NK-92 treated with Interleukin-12 subunit alpha and Interleukin-12 subunit beta, amount 100 ng/mL, for 24 hours (cell line): ENCODE measurements around the gene HGS.

Experiments used
- DNase-seq: peaks from one replicate; lab custom pipeline; 2025; lab: John Stamatoyannopoulos, UW

HGS gene

DNA sequence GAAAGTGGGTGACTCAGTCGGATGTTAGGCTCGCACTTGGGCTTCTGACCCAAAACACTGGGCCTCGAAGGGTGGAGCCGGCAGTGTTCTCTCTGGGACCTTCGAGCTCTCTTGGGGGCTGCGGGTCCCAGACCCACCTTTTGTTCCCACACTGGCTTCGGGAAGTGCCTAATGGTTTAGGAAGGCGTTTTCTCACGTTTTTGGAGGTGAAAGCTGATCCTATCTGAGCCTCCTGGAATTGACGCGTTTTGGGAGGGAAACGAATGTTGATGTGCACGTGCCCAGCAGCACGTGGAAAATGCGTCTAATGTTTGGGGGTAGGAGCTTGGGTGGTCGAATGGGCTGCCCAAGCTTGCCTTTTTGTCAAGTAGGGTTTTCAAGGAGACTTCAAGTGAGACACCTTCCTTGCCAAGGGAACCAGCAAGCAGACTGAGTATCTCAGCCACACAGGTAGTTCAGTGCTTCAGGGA lies 666 bp downstream of the HGS start:
- no peak for DNase-seq

DNA sequence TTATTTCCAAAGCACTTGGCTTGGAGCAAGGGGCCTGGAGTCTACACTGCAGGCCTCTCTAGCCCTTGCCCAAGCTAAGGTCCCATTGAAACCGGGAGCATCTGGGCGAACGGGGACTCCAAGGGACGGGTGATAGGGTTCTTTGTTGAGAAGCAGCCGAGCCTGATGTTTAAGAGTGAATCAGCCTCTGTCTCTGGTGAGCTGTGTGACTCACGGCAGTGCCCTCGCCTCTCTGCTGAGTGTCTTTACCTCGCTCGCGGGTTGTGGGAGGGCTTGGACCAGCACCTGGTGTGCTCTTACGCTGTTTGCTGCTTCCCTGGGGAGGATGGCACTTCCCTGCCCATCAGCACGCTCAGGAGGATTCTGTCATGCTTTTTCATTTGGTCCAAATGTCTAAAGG lies 1.3 kb downstream of the HGS start:
- DNase-seq: no peak

DNA sequence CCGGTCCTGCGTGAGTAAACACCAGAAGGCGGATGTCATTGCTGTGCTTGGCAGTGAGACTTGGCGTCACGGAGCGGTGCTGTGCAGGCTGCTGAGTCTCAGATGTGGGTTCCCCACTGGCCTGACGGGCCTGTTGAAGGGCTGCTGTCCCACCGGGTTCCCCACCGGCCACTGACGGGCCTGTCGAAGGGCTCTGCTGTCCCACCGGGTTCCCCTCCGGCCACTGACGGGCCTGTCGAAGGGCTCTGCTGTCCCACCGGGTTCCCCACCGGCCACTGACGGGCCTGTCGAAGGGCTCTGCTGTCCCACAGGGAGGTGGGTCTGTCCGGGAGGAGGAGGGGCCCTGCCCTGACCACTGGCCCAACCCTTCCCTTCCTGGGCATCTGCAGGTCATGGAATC lies 2.8 kb downstream of the HGS start:
- DNase-seq: no peak

DNA sequence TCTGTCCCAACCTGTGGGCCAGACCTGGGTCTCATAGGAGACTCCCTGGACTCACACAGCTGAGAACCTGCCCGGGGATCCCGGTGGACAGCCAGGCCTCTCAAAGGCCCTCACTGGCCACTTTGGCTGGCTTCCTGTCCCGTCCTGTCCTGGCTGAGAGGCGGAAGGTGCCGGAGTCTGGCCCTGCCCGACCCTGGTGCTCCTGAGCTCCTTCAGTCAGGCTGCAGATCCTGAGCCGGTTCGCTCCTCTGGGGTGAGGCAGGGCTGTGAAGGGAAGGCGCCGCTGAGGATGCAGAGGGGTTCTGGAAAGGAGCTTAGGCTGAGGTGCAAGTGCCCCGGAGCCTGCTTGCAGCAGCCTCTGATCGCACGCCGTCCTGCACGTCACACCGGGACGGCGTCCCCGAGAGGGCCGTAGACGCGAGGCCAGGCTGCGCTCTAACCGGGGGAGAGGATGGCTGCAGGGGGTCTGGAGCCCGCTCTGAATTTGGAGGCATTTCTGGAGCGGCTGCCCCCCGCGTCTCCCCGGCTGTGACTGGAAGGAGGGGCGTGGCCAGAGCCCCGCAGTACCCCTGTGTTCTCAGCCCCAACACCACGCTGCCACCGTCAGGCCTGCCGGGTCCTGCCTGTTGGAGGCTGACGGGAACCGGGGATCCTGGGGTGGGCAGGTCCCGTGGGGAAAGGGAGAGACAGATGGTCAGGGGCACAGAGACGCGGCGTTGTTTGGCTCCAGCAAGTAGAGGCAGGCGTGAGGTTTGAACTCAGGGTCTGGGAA lies 4.1 kb downstream of the HGS start:
- no peak for DNase-seq

DNA sequence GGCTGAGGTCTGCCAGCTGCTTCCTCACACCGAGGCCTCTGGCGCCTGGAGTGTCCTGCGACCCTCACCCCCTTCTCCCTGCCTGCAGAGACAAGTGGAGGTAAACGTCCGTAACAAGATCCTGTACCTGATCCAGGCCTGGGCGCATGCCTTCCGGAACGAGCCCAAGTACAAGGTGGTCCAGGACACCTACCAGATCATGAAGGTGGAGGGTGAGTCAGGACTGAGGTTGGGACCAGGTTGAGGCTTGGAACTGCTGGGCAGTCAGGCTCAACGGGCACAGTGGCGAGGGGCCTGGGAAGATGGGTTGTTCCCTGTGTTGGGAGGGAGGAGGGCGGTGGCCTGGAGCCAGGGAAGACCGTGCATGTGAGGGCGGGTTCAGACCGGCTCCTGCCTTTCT lies 4.8 kb downstream of the HGS start:
- no peak for DNase-seq

DNA sequence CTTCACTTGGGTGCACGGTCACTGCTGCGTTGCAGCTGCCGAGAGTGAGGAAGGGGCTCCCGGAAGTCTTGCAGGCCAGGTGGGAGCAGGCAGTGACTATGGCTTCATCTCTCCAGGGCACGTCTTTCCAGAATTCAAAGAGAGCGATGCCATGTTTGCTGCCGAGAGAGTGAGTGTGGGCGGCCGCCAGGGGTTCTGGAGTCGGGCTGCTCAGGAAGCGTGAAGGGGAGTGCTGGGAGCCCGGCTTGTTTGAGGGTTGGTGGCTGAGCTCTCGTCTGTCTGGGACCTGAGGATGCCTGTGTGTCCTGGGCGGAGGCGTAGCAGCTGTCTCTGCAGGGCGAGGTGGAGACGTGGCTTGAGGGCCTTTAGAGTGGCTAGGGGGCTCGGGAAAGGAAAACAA lies 6.3 kb downstream of the HGS start:
- no peak for DNase-seq

DNA sequence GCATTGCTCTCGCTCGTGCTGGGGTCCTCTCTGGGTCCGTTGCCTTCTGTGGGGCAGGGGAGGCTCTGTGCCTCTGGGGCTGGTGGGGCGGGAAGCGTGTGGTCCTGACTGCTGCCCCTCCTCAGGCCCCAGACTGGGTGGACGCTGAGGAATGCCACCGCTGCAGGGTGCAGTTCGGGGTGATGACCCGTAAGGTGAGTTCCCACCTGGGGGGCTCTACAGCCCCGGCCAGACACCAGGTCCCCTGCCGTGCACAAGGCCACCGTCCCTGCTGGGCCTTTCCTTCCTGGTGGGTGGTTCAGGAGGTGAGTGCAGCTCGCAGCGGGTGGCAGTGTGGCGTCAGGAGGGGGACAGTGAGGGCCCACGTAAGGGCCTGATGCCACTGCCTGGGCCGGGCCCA lies 6.7 kb downstream of the HGS start:
- no peak for DNase-seq

DNA sequence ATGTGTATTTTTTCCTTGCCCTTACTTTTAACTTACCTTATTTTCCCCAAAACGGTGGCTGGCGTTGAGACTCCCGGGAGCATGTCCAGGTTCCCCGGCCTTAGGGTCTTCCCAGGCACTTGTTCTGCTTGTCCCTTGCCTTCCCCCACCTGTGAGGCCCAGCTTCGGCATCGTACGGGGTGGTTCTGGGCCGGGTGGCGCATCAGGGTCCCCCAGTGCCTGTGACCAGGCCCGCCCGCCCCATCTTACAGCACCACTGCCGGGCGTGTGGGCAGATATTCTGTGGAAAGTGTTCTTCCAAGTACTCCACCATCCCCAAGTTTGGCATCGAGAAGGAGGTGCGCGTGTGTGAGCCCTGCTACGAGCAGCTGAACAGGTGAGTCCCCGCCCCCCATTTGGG lies 7.4 kb downstream of the HGS start:
- no peak for DNase-seq

DNA sequence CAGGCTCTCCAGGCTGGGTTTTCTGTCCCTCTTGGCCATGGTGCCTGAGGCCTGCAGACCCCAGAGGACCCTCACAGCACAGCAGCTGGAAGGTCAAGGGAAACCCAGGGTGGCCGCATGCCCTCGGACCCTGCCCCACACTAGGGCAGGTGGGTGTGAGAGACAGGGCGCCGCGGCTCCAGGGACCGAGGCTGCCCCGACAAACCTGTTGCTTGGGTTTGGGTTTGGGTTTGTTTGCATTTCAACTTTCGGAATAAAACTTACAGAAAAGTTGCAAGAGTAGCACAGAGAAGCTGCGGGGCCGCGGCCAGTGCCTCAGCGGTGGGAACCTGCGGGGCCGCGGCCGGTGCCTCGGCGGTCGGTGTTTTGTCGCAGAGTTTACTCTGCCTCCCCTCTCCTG lies 7.8 kb downstream of the HGS start:
- no peak for DNase-seq

DNA sequence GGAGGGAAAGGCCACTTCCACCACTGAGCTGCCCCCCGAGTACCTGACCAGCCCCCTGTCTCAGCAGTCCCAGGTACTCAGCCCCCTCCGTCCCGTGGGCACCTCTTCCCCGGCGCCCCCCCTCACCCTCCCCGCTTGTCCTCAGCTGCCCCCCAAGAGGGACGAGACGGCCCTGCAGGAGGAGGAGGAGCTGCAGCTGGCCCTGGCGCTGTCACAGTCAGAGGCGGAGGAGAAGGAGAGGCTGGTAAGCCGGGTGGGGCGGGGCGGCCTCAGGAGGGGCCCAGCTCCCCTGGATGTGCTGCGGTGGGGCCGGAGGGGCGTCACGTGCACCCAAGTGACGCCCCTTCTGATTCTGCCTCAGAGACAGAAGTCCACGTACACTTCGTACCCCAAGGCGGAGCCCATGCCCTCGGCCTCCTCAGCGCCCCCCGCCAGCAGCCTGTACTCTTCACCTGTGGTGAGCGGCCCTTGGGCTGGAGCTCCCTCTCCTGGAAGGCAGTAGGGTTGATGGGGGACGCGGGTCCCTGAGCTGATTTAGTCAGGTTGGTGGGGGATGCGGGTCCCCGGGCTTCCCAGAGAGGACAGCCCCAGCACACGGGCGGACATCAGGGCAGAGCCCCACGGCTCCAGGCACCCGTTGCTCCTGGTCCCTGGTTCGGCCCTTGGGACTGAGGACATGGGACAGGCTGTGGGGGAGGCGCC lies 9.8 kb downstream of the HGS start:
- no peak for DNase-seq

DNA sequence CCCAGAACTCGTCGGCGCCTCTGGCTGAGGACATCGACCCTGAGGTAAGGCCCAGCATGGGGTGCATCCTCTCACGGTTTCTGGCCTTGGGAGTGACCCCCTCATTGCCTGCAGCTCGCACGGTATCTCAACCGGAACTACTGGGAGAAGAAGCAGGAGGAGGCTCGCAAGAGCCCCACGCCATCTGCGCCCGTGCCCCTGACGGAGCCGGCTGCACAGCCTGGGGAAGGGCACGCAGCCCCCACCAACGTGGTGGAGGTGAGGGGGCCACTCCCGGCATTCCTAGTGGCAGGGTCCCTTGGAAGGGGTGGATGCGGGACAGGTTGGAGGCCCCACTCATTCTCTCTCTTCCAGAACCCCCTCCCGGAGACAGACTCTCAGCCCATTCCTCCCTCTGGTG lies 11.0 kb downstream of the HGS start:
- DNase-seq: no peak

DNA sequence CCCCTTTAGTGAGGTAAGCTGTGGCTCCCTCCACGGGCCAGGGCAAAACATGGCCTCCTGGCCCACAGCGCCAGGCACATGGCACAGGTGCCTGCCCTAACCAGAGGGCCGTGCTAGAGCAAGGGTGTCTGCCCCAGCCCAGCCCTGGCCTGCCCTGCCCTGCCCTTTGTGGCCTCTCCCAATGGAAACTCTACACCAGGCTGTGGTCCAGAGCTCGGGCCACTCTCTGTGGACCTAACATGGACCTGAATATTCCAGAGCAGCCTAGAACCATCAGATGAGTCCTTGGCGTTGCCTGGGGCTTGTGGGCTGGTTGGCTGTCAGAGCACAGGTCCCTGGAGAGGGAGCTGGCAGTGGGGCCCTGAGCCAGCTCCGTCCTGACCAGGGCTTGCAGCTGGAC lies 11.4 kb downstream of the HGS start:
- DNase-seq: no peak

DNA sequence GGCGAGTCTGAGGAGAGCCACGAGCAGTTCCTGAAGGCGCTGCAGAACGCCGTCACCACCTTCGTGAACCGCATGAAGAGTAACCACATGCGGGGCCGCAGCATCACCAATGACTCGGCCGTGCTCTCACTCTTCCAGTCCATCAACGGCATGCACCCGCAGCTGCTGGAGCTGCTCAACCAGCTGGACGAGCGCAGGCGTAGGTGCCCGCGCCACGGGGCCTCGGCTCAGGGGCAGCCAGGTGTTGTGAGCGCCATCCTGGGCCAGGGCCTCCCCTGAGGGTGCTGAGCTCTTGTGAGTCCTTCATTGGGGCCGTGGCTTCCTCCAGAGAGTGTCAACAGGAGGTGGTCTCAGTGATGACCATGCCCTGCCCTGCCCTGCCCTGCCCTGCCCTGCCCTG lies 12.0 kb downstream of the HGS start:
- no peak for DNase-seq

DNA sequence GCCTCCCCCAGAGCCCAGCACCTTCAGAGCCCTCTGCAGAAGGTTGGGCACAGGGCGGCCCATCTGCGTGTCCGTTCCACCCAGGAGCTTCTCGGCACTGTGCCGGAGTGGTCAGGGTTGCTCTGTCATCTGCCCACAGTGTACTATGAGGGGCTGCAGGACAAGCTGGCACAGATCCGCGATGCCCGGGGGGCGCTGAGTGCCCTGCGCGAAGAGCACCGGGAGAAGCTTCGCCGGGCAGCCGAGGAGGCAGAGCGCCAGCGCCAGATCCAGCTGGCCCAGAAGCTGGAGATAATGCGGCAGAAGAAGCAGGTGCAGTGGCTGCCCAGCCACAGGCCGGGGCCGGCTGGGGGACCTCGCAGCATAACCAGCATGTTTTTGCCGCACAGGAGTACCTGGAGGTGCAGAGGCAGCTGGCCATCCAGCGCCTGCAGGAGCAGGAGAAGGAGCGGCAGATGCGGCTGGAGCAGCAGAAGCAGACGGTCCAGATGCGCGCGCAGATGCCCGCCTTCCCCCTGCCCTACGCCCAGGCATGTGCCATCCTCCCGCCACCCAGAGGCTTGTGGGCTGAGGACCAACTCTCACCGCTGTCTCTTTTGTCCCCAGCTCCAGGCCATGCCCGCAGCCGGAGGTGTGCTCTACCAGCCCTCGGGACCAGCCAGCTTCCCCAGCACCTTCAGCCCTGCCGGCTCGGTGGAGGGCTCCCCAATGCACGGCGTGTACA lies 12.6 kb downstream of the HGS start:
- no peak for DNase-seq

DNA sequence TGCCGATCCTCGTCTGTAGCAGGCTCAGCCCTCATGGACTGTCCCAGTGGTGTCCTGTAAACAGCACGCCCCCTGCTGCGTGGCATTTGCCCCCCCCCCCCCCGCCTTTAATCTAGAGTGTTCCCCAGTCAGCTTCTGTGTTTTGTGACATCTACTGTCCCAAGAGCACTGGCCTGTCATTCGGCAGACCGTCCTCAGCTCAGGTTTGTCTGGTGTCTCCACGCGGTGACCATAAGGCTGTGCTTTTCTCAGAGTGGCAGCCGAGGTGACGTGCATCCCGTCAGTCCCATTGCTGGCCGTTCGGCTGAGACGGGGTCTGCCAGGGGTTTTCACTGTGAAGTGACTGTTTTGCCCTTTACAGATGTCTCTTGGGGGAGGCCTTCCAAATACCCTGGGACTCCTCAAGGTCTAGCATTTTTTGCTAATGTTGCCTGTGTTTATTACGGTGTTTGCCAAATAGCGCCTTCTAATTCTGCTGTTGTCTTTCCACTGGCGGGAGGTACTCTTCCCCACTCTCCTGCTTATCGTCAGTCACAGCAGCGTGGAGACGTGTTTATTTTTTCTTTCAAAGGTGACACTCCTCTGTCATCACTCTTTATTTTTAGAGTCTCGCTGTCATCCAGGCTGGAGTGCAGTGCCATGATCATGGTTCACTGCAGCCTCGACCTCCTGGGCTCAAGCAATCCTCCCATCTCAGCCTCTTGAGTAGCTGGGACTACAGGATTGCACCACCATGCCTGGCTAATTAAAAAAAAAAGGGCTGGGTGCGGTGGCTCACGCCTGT lies 13.6 kb downstream of the HGS start:
- no peak for DNase-seq

DNA sequence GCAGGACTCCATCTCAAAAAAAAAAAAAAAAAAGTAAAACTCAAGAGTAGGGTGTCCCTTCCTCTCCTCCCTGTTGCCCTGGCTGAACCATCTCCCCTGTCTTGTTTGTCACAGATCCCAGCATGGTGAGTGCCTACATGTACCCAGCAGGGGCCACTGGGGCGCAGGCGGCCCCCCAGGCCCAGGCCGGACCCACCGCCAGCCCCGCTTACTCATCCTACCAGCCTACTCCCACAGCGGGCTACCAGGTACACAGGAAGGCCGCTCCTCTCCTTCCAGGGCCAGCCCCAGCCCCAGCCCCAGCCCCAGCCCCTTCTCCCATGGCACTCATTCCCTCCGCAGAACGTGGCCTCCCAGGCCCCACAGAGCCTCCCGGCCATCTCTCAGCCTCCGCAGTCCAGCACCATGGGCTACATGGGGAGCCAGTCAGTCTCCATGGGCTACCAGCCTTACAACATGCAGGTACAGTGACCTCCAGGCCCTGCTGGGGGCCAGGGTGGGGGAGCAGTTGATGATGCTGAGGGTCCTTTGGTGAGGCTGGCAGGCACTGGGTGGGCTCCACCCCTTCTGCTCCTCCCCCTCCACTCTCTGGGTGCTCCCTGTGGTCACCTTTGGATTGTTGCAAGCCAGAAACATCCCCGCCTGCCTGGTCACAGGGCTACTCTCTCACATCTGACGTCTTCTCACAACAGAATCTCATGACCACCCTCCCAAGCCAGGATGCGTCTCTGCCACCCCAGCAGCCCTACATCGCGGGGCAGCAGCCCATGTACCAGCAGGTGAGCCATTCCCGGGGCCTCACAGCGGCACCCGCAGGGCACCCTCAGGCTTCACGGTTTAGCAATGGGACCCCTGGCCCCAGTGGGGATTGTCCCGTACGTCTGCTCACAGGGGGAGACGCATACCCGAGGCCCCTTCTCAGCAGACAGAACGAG lies 16.8 kb downstream of the HGS start:
- DNase-seq: no peak

DNA sequence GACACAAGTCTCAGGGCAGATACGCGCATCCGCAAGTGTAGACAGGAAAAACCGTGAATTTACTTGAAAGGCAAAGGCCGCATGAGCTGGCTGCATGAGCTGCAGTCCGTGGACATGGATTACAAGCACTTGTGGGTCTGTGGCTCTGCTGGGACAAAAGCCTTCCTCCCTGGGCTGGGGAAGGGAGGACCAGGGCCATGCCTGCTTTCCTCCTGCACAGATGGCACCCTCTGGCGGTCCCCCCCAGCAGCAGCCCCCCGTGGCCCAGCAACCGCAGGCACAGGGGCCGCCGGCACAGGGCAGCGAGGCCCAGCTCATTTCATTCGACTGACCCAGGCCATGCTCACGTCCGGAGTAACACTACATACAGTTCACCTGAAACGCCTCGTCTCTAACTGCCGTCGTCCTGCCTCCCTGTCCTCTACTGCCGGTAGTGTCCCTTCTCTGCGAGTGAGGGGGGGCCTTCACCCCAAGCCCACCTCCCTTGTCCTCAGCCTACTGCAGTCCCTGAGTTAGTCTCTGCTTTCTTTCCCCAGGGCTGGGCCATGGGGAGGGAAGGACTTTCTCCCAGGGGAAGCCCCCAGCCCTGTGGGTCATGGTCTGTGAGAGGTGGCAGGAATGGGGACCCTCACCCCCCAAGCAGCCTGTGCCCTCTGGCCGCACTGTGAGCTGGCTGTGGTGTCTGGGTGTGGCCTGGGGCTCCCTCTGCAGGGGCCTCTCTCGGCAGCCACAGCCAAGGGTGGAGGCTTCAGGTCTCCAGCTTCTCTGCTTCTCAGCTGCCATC lies 17.7 kb downstream of the HGS start:
- no peak for DNase-seq

DNA sequence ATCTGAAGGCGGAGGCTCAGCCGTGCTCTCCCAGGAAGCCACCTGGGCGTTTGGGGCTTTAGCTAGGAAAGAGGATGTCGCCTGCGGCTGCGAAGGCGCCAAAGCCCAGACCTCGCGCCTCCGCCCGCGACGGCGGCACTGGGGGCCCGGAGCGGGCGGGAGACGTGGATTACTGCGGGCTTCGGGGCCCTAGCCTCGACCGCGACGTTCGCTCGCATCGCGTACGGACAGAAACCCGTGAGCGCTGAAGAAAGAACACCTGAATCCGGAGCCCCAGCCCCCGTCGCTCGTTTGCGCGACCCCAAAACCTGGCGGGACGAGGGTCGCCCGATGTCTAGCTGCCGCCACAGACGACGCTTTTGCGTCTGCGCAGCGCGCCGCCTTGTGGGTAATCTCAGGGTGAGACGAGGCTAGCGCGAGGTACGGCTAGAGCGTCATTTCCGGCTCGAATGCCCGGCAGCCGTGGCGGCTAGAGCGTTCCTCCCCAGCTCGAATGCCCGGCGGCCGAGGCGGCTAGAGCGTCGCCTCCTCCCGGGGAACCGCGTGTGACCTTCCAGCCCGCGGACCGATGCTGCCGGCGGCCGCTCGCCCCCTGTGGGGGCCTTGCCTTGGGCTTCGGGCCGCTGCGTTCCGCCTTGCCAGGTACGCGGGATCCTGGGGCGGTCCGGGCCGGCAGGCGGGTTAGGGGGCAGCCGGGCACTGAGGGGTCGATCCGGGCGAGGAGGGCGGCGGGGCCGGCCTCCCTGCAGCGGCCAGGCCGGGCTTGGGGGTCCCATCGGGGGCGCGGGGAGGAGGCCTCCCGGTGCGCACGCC lies 19.3 kb downstream of the HGS start, which contains the start of gene MRPL12:
TSS of gene MRPL12 (plus strand) at position 434 of the 813 bp plus-strand sequence. CDS start at position 569, 135 bp downstream.
- peak; percentile 91 for DNase-seq
